ENCODE measurements around the gene DDX11.
A peak's percentile ranks its signal among the peaks of the same experiment; 100 is the strongest.
"Not testable (repeated sequence)": the region's sequence is repeated elsewhere in the genome, so short reads cannot be mapped to it uniquely, and the experiment has no call there.

The DDX11 gene

GRCh38 chr12:31070971-31071740 lies 2.5 kb upstream of the DDX11 start:
- DNase-seq = not testable (repeated sequence)

- DNase-seq = not testable (repeated sequence)
Observed at GRCh38 chr12:31072962-31073361, 698 bp upstream of the DDX11 start.

GRCh38 chr12:31074333-31074874 lies 744 bp downstream of the DDX11 start:
- peak; percentile 38 for DNase-seq

GRCh38 chr12:31076150-31076549 lies 2.5 kb downstream of the DDX11 start:
- DNase-seq = not testable (repeated sequence)

- DNase-seq = not testable (repeated sequence)
Observed at GRCh38 chr12:31077095-31077494, 3.4 kb downstream of the DDX11 start.

- DNase-seq = not testable (repeated sequence)
Observed at GRCh38 chr12:31077998-31078397, 4.3 kb downstream of the DDX11 start.

- DNase-seq = not testable (repeated sequence)
Observed at GRCh38 chr12:31079421-31079820, 5.8 kb downstream of the DDX11 start.

GRCh38 chr12:31080221-31080620 lies 6.6 kb downstream of the DDX11 start:
- DNase-seq = peak; percentile 64

GRCh38 chr12:31081274-31081673 lies 7.6 kb downstream of the DDX11 start:
- not testable (repeated sequence) for DNase-seq

- not testable (repeated sequence) for DNase-seq
Observed at GRCh38 chr12:31084241-31084640, 10.6 kb downstream of the DDX11 start.

- not testable (repeated sequence) for DNase-seq
Observed at GRCh38 chr12:31086032-31086431, 12.4 kb downstream of the DDX11 start.

GRCh38 chr12:31087486-31087885 lies 13.8 kb downstream of the DDX11 start:
- DNase-seq = not testable (repeated sequence)

GRCh38 chr12:31087956-31088355 lies 14.3 kb downstream of the DDX11 start:
- DNase-seq = not testable (repeated sequence)

- DNase-seq = no peak
Observed at GRCh38 chr12:31089072-31089471, 15.4 kb downstream of the DDX11 start.

- not testable (repeated sequence) for DNase-seq
Observed at GRCh38 chr12:31091629-31092028, 18.0 kb downstream of the DDX11 start.

- not testable (repeated sequence) for DNase-seq
Observed at GRCh38 chr12:31092718-31093117, 19.1 kb downstream of the DDX11 start.

GRCh38 chr12:31095080-31095860 lies 21.6 kb downstream of the DDX11 start:
- DNase-seq = not testable (repeated sequence)

GRCh38 chr12:31096251-31097065 lies 22.8 kb downstream of the DDX11 start:
- DNase-seq = not testable (repeated sequence)

- DNase-seq = not testable (repeated sequence)
Observed at GRCh38 chr12:31097819-31098218, 24.2 kb downstream of the DDX11 start.

GRCh38 chr12:31098363-31098762 lies 24.7 kb downstream of the DDX11 start:
- not testable (repeated sequence) for DNase-seq

GRCh38 chr12:31098771-31099170 lies 25.1 kb downstream of the DDX11 start:
- DNase-seq = not testable (repeated sequence)

GRCh38 chr12:31099434-31099833 lies 25.8 kb downstream of the DDX11 start:
- DNase-seq = not testable (repeated sequence)

All from NCI-H2171 treated with DMSO at 0.1 percent for 48 hours (cell line).